Testis (tissue), 3 donors: ENCODE measurements around the gene HOXC4. TPM values are rescaled to one million over a fixed set of nuclear protein-coding genes. Genes with fewer than 3 reads are reported as not detected.

ENCODE experiments used
- DNase-seq: peaks from one replicate; pipeline ENCODE4 v3.0.0-alpha.2; 2019
- H3K27ac ChIP-seq, 2 donors: fragments of 200-600 bp; sonication (generic); one replicate each; pipeline ENCODE4 v1.5.1; 2019
- H3K27me3 ChIP-seq: fragments of 200-600 bp; sonication (generic); one replicate; pipeline ENCODE4 v1.5.1; 2019
- H3K36me3 ChIP-seq: fragments of 200-600 bp; sonication (generic); one replicate; pipeline ENCODE4 v1.5.1; 2017; ENCODE audit warnings: low read depth; ENCODE audit errors: missing control alignments
- H3K4me1 ChIP-seq: fragments of 200-600 bp; sonication (generic); one replicate; pipeline ENCODE4 v1.5.1; 2019
- H3K4me3 ChIP-seq, 2 donors: fragments of 200-600 bp; sonication (generic); one replicate each; pipeline ENCODE4 v1.5.1; 2017 to 2019
- H3K9me3 ChIP-seq: fragments of 200-600 bp; sonication (generic); one replicate; pipeline ENCODE4 v1.5.1; 2017
- CTCF ChIP-seq, 3 experiments: fragments of 450-650 bp in 2 of 3; fragments of 200-600 bp in 1 of 3; sonication (generic) in 1 of 3; IDR thresholded peaks; one replicate each; pipeline ENCODE4 v1.5.1; 2016 to 2019; ENCODE audit warnings: antibody characterized with exemption in 3 of 3, mild to moderate bottlenecking in 2 of 3, moderate library complexity in 1 of 3
- POLR2A ChIP-seq: fragments of 450-650 bp; IDR thresholded peaks from one replicate; pipeline ENCODE4 v1.6.1; 2017; ENCODE audit warnings: antibody characterized with exemption, mild to moderate bottlenecking, moderate library complexity
- WGBS, 2 donors: methylation state at CpG; one replicate each; pipeline ENCODE4 v1.1.5; 2018; 5-methylcytosine and 5-hydroxymethylcytosine counted together
- intact Hi-C: fragments of 100-400 bp; cut with DNase I; formaldehyde crosslinking; loops from one replicate; pipeline ENCODE4 v1.15.1; 2023; ENCODE audit warnings: low total_unique reads
- polyA plus RNA-seq: library from polyadenylated mRNA; stranded (reverse); fragments of 350-450 nt; fragmentation: Illumina TruSeq; extraction: RNeasy Lipid Tissue Mini Kit (QIAGEN cat#74804); gene quantifications from one replicate; pipeline ENCODE4 v1.2.3, GENCODE V29; 2014; ENCODE audit warnings: low read depth, low replicate concordance; ENCODE audit not compliant: insufficient read depth
- total RNA-seq, 2 donors: library from RNA; depleted of rRNA; stranded (reverse); fragments of >200 nt; gene quantifications; one replicate each; pipeline ENCODE4 v1.2.3, GENCODE V29; 2016

The HOXC4 gene
- total and polyA plus RNA-seq, 3 donors from 2014 or later: 3.0 to 4.3 (median 3.1) TPM

GRCh38 chr12:54033106-54033979, 20.3 kb upstream of the HOXC4 start:
- peaks cover 18% of the 10 kb centered on the region for H3K4me1 ChIP-seq
- H3K9me3 ChIP-seq: no peaks in the 10 kb centered on the region
- H3K36me3 ChIP-seq: no peaks in the 10 kb centered on the region
- TF ChIP-seq POLR2A (no peak), CTCF (IDR thresholded peaks at IDR 0.05) (no peak)
- WGBS, 2 donors: 14 to 17% methylated on average over 38 to 61 of the region's 61 CpGs
- no peak overlapping the region for H3K27ac ChIP-seq
- intact Hi-C loops: loop anchor here (5.0 kb wide), 1 partner anchor 159 kb away; no protein-coding TSS in a partner anchor
- peak; percentile 42 for DNase-seq
- H3K4me3 ChIP-seq: peak overlapping the region; percentile 29 to 52
- H3K27me3 ChIP-seq: no peaks in the 10 kb centered on the region

GRCh38 chr12:54033980-54034784, 19.5 kb upstream of the HOXC4 start:
- H3K36me3 ChIP-seq: no peaks in the 10 kb centered on the region
- DNase-seq: no peak
- no peak overlapping the region for H3K27ac ChIP-seq
- no peaks in the 10 kb centered on the region for H3K9me3 ChIP-seq
- intact Hi-C loops: loop anchor here (5.0 kb wide), 1 partner anchor 158 kb away; no protein-coding TSS in a partner anchor
- H3K4me1 ChIP-seq: peaks cover 14% of the 10 kb centered on the region
- WGBS, 2 donors: 48 to 52% methylated on average over 36 to 57 of the region's 57 CpGs
- peak overlapping the region; percentile 29 to 52 for H3K4me3 ChIP-seq
- TF ChIP-seq CTCF (IDR thresholded peaks at IDR 0.05) (no peak), POLR2A (no peak)
- H3K27me3 ChIP-seq: no peaks in the 10 kb centered on the region

GRCh38 chr12:54034785-54035310, 18.8 kb upstream of the HOXC4 start:
- H3K4me3 ChIP-seq: peak overlapping the region in 1 of 2 donors; percentile 29
- intact Hi-C loops: loop anchor here (5.0 kb wide), 1 partner anchor 157 kb away; no protein-coding TSS in a partner anchor
- no peaks in the 10 kb centered on the region for H3K27me3 ChIP-seq
- TF ChIP-seq CTCF (IDR thresholded peaks at IDR 0.05): no peak
- no peak for TF ChIP-seq POLR2A
- DNase-seq: no peak
- 58 to 60% methylated on average over 18 to 22 of the region's 22 CpGs for WGBS, 2 donors
- peaks cover 14% of the 10 kb centered on the region for H3K4me1 ChIP-seq
- no peak overlapping the region for H3K27ac ChIP-seq
- no peaks in the 10 kb centered on the region for H3K36me3 ChIP-seq
- H3K9me3 ChIP-seq: no peaks in the 10 kb centered on the region

- intact Hi-C loops: no loop called here
- Histone ChIP-seq H3K27me3 (no peaks in the 10 kb centered on the region), H3K27ac (no peak overlapping the region), H3K36me3 (no peaks in the 10 kb centered on the region), H3K9me3 (no peaks in the 10 kb centered on the region), H3K4me3 (no peak overlapping the region), H3K4me1 (peaks cover 14% of the 10 kb centered on the region)
- 77% methylated on average over 6 of the region's 6 CpGs for WGBS, 2 donors
- no peak for DNase-seq
- TF ChIP-seq POLR2A (no peak), CTCF (IDR thresholded peaks at IDR 0.05) (no peak)
Observed at GRCh38 chr12:54035568-54036264, 17.9 kb upstream of the HOXC4 start.
